Tibial artery (tissue), 4 donors: ENCODE measurements around the gene DLG2.

Source experiments
- DNase-seq, 2 donors: peaks; one replicate each; pipeline ENCODE4 v3.0.0-alpha.2; 2019
- H3K27ac ChIP-seq, 2 donors: fragments of 200-600 bp; sonication (generic) in 1 of 2; 1 replicate in 1 of 2; 2 replicates in 1 of 2; pipeline ENCODE4 v1.5.1; 2018 to 2019; ENCODE audit warnings: mild to moderate bottlenecking in 1 of 2
- H3K27me3 ChIP-seq, 2 donors: fragments of 200-600 bp; sonication (generic) in 1 of 2; one replicate each; pipeline versions ENCODE4 v1.5.1 to v1.6.0; 2016 to 2019
- H3K36me3 ChIP-seq, 3 donors: fragments of 200-600 bp; sonication (generic) in 2 of 3; one replicate each; pipeline ENCODE4 v1.5.1; 2016 to 2019; ENCODE audit warnings: mild to moderate bottlenecking in 2 of 3
- H3K4me1 ChIP-seq, 4 donors: fragments of 200-600 bp; sonication (generic) in 2 of 4; 1 replicate in 3 of 4; 2 replicates in 1 of 4; pipeline ENCODE4 v1.5.1; 2016 to 2019
- H3K4me3 ChIP-seq, 2 donors: fragments of 200-600 bp; sonication (generic) in 1 of 2; 1 replicate in 1 of 2; 2 replicates in 1 of 2; pipeline ENCODE4 v1.5.1; 2018 to 2019; ENCODE audit warnings: mild to moderate bottlenecking in 2 of 2
- H3K9me3 ChIP-seq, 3 donors: fragments of 200-600 bp; sonication (generic) in 1 of 3; one replicate each; pipeline ENCODE4 v1.5.1; 2016 to 2019
- CTCF ChIP-seq, 2 experiments: fragments of 200-600 bp in 1 of 2; fragments of 450-650 bp in 1 of 2; IDR thresholded peaks; one replicate each; pipeline ENCODE4 v1.5.1; 2017 to 2019; ENCODE audit warnings: antibody characterized with exemption in 2 of 2, mild to moderate bottlenecking in 1 of 2, moderate library complexity in 1 of 2
- intact Hi-C: fragments of 100-400 bp; cut with DNase I; formaldehyde crosslinking; loops from one replicate; pipeline ENCODE4 v1.15.0; 2023; ENCODE audit warnings: low total_unique reads

DLG2 gene

DNA sequence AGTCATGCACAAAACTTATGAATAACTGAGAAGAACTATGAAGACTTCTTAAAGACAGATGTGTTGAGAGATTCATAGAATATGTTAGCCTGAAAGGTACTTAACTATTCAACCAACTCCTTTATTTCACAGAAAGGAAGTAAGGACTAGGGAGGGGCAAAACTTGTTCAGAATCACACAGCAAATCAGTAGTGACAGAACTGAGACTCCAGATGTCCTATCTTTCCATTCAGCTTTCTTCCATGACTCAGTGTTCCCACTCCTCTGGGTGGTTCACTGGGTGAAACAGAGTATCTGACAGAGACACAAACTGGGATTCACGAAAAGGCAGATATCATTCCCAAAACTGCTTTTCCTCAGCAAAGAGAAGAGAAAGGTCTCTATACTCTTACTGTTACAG, 1053.3 kb downstream of the DLG2 start:
- H3K27me3 ChIP-seq: no peaks in the 10 kb centered on the region
- no peak for TF ChIP-seq CTCF (IDR thresholded peaks at IDR 0.05)
- H3K4me3 ChIP-seq: no peak overlapping the region
- H3K4me1 ChIP-seq: peaks cover 0 to 11% (median 0%) of the 10 kb centered on the region in 4 donors
- no peaks in the 10 kb centered on the region for H3K36me3 ChIP-seq
- intact Hi-C loops: no loop called here
- DNase-seq: no peak
- H3K27ac ChIP-seq: no peak overlapping the region
- no peaks in the 10 kb centered on the region for H3K9me3 ChIP-seq

- no peak for TF ChIP-seq CTCF (IDR thresholded peaks at IDR 0.05)
- Histone ChIP-seq H3K4me3 (no peak overlapping the region), H3K27ac (no peak overlapping the region), H3K27me3 (no peaks in the 10 kb centered on the region), H3K4me1 (peaks cover 0 to 11% (median 0%) of the 10 kb centered on the region in 4 donors), H3K9me3 (no peaks in the 10 kb centered on the region), H3K36me3 (no peaks in the 10 kb centered on the region)
- intact Hi-C loops: loop anchor here (10.0 kb wide), 1 partner anchor 148 kb away; no protein-coding TSS in a partner anchor
- no peak for DNase-seq
These were observed 1060.5 kb downstream of the DLG2 start for GRCh38 chr11:84566671-84567070.

DNA sequence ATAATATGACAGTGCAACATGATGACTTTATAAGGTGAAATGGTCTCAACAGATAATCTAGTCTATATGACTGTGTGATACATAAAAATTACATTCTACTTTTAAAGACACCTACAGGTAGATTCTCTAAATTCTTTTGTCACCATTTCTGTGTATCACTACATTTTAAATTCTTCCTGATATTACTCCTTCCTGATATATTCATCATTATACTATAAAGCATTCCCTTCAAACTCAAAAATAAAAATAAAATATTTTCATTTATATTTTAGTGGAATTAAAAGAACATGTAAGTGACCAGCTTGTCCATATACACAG, 1062.3 kb downstream of the DLG2 start:
- Histone ChIP-seq H3K4me1 (no peaks in the 10 kb centered on the region), H3K36me3 (no peaks in the 10 kb centered on the region), H3K27me3 (no peaks in the 10 kb centered on the region), H3K27ac (no peak overlapping the region), H3K9me3 (no peaks in the 10 kb centered on the region), H3K4me3 (no peak overlapping the region)
- DNase-seq: no peak
- no peak for TF ChIP-seq CTCF (IDR thresholded peaks at IDR 0.05)
- intact Hi-C loops: loop anchor here (10.0 kb wide), 1 partner anchor 150 kb away; no protein-coding TSS in a partner anchor

DNA sequence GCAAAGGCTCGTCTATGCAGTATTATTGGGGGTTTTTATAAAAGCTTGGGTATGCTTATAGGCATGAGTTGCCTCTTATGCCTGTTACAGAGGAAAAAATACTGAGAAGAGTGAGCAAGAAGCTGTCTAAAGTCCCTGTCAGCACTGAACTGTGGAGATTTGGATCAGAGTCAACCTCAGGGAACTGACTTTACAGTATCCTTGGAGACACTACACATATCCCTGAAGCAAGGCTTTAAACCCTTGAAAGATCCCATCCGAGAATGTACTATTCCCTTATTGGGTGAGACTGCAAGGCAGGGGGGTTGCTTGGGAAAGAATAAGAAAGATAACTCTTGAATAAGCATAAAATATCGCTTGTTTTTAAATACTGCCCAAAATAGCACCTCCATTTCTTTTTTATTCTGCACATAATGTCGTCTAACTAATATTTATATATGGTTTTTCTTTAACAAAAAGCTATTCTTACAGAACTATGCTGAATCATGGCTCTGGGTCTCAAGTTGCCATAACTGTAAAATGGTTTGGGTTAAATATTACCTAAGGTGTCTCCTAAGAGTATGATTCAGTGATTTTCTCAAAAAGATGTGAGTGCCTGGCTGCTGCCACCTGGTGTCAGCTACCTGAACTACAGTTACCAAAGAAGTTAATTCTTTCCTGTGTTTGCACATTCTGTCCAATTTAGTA, 1062.8 kb downstream of the DLG2 start:
- no peaks in the 10 kb centered on the region for H3K27me3 ChIP-seq
- peak in 1 of 2 donors; percentile 25 for DNase-seq
- H3K36me3 ChIP-seq: no peaks in the 10 kb centered on the region
- no peaks in the 10 kb centered on the region for H3K4me1 ChIP-seq
- peak; percentile 77 to 81 for TF ChIP-seq CTCF (IDR thresholded peaks at IDR 0.05)
- no peak overlapping the region for H3K4me3 ChIP-seq
- intact Hi-C loops: loop anchor here (10.0 kb wide), 1 partner anchor 150 kb away; no protein-coding TSS in a partner anchor
- no peaks in the 10 kb centered on the region for H3K9me3 ChIP-seq
- no peak overlapping the region for H3K27ac ChIP-seq

- Histone ChIP-seq H3K9me3 (no peaks in the 10 kb centered on the region), H3K27ac (no peak overlapping the region), H3K4me1 (no peaks in the 10 kb centered on the region), H3K4me3 (no peak overlapping the region), H3K36me3 (no peaks in the 10 kb centered on the region), H3K27me3 (no peaks in the 10 kb centered on the region)
- DNase-seq: no peak
- intact Hi-C loops: loop anchor here (10.0 kb wide), 1 partner anchor 151 kb away; no protein-coding TSS in a partner anchor
- no peak for TF ChIP-seq CTCF (IDR thresholded peaks at IDR 0.05)
These were observed 1063.8 kb downstream of the DLG2 start for GRCh38 chr11:84563356-84563755.
